ENCODE measurements around the gene ADAMTS9.

The ADAMTS9 gene

GRCh38 chr3:64495781-64496334 is 191.9 kb downstream of the ADAMTS9 start:
- no peak overlapping the region for H3K4me3 ChIP-seq (replicated peaks; ENCODE audit: low read depth, low read length)
- TF ChIP-seq, protein P1, sequence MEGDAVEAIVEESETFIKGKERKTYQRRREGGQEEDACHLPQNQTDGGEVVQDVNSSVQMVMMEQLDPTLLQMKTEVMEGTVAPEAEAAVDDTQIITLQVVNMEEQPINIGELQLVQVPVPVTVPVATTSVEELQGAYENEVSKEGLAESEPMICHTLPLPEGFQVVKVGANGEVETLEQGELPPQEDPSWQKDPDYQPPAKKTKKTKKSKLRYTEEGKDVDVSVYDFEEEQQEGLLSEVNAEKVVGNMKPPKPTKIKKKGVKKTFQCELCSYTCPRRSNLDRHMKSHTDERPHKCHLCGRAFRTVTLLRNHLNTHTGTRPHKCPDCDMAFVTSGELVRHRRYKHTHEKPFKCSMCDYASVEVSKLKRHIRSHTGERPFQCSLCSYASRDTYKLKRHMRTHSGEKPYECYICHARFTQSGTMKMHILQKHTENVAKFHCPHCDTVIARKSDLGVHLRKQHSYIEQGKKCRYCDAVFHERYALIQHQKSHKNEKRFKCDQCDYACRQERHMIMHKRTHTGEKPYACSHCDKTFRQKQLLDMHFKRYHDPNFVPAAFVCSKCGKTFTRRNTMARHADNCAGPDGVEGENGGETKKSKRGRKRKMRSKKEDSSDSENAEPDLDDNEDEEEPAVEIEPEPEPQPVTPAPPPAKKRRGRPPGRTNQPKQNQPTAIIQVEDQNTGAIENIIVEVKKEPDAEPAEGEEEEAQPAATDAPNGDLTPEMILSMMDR (IDR thresholded peaks at IDR 0.05; ENCODE audit: low read depth, low read length, missing control alignments): no peak
- no peak for DNase-seq (ENCODE audit: extremely low read depth, low read depth)

DNA sequence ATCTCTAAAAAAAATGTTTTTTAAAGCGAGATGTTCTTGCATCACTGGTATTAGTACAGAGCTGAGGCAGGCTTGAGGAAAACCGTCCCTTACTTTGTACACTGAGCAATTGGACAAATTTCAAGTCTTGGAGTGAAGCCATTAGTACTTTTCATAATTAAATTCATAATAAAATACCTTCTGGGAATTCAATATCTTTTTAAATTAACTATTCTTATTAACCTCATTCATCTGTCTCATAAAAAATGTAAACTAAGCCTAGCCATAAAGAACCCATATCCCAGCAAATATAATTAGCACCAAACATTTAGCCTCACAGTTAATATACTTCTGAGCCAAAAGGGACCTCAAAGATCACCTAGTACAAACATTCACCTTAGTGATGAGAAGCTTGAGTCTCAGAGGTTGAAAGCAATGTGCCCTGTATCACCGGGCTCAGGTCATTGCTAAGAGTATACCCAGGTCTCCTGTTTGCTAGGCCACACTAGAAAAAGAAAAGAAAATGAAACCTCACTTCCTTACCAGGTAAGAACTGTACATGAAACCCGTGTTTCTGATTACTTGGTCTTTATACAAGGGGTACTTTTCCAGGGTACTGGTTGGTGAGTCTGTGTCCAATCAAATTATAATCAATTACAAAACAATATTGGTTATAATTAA is 192.5 kb downstream of the ADAMTS9 start:
- H3K4me3 ChIP-seq (replicated peaks; ENCODE audit: low read depth, low read length): no peak overlapping the region
- TF ChIP-seq, protein P1 (IDR thresholded peaks at IDR 0.05; ENCODE audit: low read depth, low read length, missing control alignments): no peak
- DNase-seq (ENCODE audit: extremely low read depth, low read depth): no peak

DNA sequence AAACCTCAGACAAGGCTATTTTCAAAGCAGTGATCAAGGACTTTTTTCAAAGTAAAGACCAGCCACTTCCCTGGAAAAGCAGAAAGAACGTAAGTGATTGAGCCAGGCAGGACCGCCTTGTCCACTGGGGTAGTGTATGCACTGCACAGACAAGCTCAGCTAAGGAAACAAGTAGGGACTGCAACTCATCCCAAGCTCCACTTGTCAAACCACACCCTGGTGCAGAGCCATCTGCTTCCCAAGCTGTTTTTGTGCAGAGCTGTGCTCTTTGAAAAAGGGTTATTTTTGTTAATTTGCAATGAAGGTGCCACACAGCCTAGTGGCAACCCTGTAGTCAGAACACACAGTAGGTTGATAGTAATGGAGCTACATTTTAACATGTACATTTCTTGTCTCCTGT is 193.3 kb downstream of the ADAMTS9 start:
- no peak for DNase-seq (ENCODE audit: extremely low read depth, low read depth)
- H3K4me3 ChIP-seq (replicated peaks; ENCODE audit: low read depth, low read length): no peak overlapping the region
- TF ChIP-seq, protein P1 (IDR thresholded peaks at IDR 0.05; ENCODE audit: low read depth, low read length, missing control alignments): no peak

DNA sequence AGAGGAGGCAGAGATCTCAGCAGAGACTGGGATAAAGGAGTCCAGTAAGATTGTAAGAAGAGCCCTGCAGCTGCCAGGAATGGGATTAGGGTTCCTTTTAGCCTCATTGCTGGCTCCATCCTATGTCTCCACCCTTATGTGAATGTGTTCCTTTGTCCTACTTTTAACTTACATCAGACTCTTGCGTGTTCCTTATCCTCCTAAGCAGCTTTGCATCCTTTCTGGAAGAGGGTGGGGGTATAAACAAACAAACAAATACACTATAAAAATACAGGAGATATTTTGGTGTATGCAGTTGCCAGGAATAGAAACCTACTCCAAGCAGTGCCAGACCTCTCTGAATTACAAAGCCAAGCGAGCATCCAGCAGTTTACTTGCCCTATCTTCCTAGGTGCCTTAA is 194.7 kb downstream of the ADAMTS9 start:
- TF ChIP-seq, protein P1 (IDR thresholded peaks at IDR 0.05; ENCODE audit: low read depth, low read length, missing control alignments): no peak
- no peak overlapping the region for H3K4me3 ChIP-seq (replicated peaks; ENCODE audit: low read depth, low read length)
- no peak for DNase-seq (ENCODE audit: extremely low read depth, low read depth)

GRCh38 chr3:64491843-64492242 is 196.0 kb downstream of the ADAMTS9 start:
- no peak overlapping the region for H3K4me3 ChIP-seq (replicated peaks; ENCODE audit: low read depth, low read length)
- no peak for DNase-seq (ENCODE audit: extremely low read depth, low read depth)
- TF ChIP-seq, protein P1 (IDR thresholded peaks at IDR 0.05; ENCODE audit: low read depth, low read length, missing control alignments): no peak

DNA sequence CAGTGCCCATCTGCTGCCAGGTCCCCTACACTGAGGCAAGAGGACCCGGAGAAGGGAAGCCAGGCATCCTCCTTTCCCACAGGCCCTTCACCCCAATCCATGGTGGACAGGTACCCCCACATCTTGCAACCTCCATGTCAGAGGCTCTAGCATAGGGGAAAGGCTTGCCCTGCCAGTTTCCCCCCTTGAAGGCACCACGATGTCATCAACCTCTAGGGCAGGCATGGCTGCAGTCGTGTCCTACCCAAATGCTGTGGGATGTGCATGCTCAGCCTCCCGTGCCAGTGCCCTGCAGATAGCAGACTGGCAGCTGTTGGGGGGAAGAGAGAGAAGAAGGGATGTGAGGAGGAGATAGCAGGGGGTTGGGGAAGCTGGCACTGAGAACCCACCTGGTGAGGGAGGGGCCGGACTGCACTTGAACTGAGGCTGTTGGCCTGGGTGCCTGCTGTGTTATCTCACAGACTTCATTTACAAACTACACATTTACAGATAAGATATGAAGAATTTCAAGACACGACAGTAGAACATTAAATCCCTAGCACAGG is 197.5 kb downstream of the ADAMTS9 start:
- no peak for DNase-seq (ENCODE audit: extremely low read depth, low read depth)
- TF ChIP-seq, protein P1 (IDR thresholded peaks at IDR 0.05; ENCODE audit: low read depth, low read length, missing control alignments): no peak
- no peak overlapping the region for H3K4me3 ChIP-seq (replicated peaks; ENCODE audit: low read depth, low read length)

All from HFF-Myc (cell line).